SU-DHL-6 (cell line): ENCODE results near the gene FANK1.

Experiments used
- EZH2phosphoT487 ChIP-seq: fragments of 200-600 bp; sonication (generic), shearing (Covaris generic); conservative IDR thresholded peaks from 2 replicates; pipeline ENCODE4 v1.6.1; 2018; ENCODE audit warnings: mild to moderate bottlenecking, antibody characterized with exemption, low read length, moderate library complexity, mixed read lengths
- TF ChIP-seq, protein P1 (sequence below): fragments of 200-600 bp; sonication (generic); IDR thresholded peaks from one replicate; pipeline ENCODE4 v1.5.1; 2017; ENCODE audit warnings: antibody characterized with exemption, mild to moderate bottlenecking, low read length, moderate library complexity; ENCODE audit not compliant: insufficient read depth, poor library complexity, severe bottlenecking

DNA sequence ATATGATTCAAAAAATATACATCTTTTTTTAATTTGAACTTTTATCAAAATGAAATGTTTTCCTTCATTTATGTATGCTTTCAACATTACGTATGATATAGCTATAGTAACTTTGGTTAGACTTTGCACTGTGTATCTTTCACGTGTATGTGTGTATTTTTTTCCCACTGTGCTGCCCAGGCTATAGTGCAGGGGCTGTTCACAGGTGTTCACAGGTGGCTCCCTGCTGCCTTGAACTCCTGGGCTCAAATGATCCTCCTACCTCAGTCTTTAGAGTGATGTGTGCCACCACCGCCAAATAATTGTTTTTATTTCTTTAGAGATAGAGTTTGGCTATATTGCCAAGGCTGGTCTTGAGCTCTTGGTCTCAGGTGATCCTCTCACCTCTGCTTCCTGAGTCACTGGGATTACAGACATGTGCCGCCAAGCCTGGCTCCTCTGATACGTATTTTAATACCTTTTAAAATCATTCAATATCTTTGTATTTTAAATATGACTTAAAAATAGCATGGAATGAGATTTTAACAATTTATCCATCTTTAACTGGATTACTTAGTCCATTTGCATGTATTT lies 29.0 kb downstream of the FANK1 start:
- TF ChIP-seq, protein P1, sequence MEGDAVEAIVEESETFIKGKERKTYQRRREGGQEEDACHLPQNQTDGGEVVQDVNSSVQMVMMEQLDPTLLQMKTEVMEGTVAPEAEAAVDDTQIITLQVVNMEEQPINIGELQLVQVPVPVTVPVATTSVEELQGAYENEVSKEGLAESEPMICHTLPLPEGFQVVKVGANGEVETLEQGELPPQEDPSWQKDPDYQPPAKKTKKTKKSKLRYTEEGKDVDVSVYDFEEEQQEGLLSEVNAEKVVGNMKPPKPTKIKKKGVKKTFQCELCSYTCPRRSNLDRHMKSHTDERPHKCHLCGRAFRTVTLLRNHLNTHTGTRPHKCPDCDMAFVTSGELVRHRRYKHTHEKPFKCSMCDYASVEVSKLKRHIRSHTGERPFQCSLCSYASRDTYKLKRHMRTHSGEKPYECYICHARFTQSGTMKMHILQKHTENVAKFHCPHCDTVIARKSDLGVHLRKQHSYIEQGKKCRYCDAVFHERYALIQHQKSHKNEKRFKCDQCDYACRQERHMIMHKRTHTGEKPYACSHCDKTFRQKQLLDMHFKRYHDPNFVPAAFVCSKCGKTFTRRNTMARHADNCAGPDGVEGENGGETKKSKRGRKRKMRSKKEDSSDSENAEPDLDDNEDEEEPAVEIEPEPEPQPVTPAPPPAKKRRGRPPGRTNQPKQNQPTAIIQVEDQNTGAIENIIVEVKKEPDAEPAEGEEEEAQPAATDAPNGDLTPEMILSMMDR, result no peak
- TF ChIP-seq EZH2phosphoT487, result no peak
